Measurements from ENCODE around the gene OPALIN.

The OPALIN gene

GRCh38 chr10:96358851-96359540, at the start of gene OPALIN:
Gene OPALIN, minus strand, starts transcription at chr10:96359002. Its CDS starts 106 bp downstream, at chr10:96358896.
- DNase-seq = no peak

DNA sequence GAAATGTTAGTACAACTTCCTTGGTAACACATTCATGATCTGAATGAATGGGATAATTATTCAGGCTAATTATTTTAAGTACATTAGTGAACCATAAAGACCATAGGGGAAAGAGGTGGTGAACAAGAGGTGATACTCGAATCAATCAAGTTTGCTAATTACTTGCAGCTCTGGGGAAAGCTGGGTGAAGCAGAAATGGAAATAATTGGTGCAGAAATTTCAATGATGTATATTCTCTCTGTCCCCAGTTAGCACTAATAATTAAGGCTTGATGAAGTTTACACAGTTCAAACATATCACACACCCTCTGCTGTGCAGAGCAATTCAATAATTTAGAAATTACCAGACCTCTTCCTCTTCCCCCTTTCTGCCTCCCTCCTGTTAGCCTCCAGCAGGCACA, 49.4 kb upstream of the OPALIN start:
- DNase-seq = no peak

DNA sequence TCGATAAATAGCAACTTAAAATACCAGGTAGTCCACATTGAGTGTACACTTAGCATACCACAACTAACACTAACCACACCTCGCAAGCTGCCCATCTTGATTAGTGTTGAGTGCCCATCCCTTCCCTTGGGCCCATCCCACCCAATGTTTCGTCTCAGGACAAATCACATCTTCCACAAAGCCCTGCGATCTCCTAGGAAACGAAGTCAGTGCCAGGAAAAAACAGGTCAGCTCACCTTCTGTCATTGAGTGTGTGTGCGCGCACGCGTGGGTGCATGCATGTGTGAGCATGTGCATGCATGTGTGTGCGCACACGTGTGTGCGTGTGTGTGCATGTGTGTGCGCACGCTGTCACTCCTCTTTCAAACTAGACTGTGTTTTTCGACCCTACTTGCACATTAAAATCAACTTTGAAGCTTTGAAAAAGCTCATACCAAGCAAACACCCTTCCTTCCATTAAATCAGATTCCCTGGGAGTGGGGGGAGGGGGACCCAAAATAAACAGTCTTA, 48.8 kb upstream of the OPALIN start:
- no peak for DNase-seq

DNA sequence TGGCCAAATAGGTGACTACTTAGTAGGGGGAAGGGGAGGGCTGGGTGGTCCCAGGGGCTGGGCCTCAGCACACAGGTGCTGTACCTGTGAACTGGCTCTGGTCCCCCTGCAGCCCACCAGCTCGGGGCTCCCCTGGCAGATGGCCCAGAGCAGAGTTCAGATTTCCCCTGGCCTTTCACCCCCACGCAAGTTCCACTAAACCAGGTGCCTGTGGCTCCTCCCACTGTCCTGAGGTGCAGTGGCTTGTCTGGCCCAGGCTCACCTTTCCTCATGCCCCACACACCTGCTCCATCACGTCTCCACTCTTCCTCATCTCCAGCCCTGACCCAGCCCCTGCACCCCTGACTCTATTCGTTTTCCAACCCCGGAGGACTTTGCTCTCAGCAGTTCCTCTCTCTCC, 47.3 kb upstream of the OPALIN start:
- no peak for DNase-seq

- no peak for DNase-seq
Measured at GRCh38 chr10:96402417-96403305, 43.9 kb upstream of the OPALIN start.

DNA sequence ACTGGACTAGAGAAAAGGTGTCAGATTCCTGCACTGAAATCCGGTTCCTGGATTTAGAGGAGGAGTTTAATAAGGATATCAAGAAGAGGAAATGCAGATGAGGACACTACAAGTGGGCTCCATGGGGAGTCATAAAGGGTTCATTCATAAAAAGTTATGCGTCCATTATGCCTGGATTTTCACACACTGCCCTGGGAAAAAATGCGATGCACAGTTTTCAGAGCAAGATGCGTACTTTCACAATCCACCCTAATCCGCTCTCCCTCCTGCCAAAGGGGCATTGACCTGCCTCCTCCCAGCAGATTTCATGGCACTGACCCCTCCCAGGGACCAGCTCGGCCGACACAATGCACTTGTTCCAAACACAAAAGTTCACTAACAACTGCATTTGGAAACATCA, 42.2 kb upstream of the OPALIN start:
- DNase-seq = no peak

- no peak for DNase-seq
Measured at GRCh38 chr10:96400465-96400864, 41.7 kb upstream of the OPALIN start.

GRCh38 chr10:96397902-96398301, 39.1 kb upstream of the OPALIN start:
- no peak for DNase-seq

GRCh38 chr10:96395931-96396877, 37.4 kb upstream of the OPALIN start:
- DNase-seq = peak; percentile 59

DNA sequence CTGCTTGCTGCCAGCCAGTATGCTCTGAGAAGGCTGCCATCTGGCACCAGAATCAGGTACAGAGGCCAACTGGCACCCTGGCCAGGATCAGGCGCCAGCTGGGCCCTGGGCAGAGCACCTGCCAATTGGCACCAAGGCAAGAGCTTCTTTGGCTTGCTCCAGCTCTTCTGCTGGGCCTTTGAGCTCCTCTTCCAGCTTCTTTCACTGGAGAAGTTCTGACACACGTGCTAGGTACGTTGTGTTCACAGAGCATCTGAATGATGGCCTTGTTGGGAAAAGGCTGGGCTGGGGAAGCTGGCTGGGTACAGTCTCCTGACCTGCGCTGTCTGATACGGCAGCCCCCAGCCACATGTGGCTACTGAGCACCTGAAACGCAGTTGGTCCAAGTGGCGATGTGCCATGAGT, 31.7 kb upstream of the OPALIN start:
- no peak for DNase-seq

GRCh38 chr10:96389785-96390184, 31.0 kb upstream of the OPALIN start:
- DNase-seq = no peak

- no peak for DNase-seq
Measured at GRCh38 chr10:96387601-96388000, 28.8 kb upstream of the OPALIN start.

- no peak for DNase-seq
Measured at GRCh38 chr10:96387161-96387560, 28.4 kb upstream of the OPALIN start.

- DNase-seq = no peak
Measured at GRCh38 chr10:96384506-96384905, 25.7 kb upstream of the OPALIN start.

DNA sequence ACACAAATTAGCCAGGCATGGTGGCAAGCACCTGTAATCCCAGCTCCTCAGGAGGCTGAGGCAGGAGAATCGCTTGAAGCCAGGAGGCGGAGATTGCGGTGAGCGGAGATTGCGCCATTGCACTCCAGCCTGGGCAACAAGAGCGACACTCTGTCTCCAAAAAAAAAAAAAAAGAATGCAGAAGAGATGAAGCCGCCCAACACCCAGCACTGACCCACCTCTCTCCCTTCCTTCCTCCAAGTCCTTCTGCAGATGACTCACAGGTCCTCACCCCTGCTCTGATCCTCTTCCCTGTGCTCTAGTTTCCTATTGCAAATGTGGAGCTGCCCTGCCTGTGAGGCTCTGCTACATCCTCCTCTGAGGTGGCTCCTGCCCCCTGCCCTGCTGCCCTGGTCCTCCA, 22.0 kb upstream of the OPALIN start:
- DNase-seq = peak; percentile 97

- no peak for DNase-seq
Measured at GRCh38 chr10:96379758-96380157, 21.0 kb upstream of the OPALIN start.

DNA sequence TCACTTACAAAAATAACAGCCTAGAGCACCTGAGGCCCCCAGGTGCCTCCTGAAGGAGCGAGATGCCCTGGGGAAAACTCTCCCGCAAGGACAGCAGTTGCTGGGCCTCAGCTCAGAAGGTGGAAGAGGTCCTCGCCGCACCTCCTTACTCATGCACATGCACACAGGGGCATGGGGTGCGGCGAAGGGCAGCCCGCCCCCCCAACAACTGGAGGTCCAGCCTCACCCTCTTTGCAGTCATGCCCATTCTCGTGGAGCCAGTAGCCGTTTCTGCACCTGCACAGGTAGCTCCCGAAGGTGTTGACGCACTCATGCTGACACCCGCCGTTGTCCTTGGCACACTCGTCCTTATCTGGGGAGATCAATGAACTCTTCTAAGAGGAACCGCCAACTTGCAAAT, 19.9 kb upstream of the OPALIN start:
- DNase-seq = no peak

- no peak for DNase-seq
Measured at GRCh38 chr10:96377816-96378294, 19.1 kb upstream of the OPALIN start.

GRCh38 chr10:96376483-96376882, 17.7 kb upstream of the OPALIN start:
- no peak for DNase-seq

DNA sequence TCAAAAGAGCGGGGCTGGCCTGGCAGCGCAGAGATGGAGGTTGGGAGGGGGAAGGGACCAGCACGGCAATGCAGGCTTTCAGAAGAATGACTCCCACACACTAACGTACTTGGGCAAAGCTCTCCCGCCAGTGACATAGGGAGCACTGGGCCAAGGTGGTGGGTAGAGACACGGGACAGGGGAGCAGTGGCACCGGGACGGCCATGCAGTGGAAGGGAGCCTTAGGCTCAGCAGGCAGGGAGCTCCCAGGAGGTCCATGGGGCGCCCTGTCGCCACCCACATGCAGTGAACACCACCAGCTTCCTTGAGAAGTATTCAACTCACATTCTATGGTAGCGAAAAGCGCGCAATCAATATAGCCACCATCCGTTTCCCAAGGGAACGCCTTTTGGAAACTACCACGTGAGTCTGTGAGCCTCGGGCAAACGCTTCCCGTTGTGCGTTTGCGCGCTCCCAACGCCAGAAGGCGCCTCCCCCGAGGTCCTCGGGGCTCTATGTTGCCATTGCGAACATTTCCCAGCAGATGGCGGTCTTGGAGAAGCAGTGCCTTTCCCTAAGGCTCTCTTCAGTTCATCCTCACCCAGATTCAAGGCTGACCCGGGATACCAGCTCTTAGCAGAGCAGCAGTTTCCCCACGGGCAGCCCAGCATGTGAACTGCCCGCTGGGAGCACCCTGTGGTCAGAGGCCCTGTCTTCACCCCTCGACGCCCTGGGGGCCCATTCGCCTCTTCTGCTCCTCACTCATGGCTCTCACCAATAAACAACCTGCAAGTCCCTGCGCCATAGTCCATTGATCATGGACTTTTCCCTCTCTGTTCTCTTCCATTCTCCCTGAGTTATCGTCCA, 16.4 kb upstream of the OPALIN start:
- peak; percentile 82 for DNase-seq

DNA sequence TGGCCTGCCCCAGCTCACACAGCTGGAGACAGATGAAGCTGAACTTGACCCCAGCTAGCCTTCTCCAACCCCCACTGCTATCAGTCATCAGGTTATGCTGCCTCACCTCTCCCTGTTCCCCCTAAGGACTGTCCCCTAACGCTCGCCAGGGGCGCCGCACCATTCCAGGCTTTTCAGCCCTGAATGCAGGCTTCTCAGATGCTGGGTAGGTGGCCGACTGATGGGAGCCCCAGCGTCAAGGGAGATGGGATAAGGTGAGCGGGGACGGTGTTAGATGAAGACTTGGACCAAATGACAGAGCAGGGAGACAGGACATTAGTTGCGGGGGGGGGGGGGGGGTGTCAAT, 15.8 kb upstream of the OPALIN start:
- DNase-seq = no peak

GRCh38 chr10:96374004-96374403, 15.2 kb upstream of the OPALIN start:
- no peak for DNase-seq
